Measurements from ENCODE around the gene ADARB1. TPM values are rescaled to one million over a fixed set of nuclear protein-coding genes. Genes with fewer than 3 reads are reported as not detected.

Gene ADARB1
- total RNA-seq, 4 donors from 2014 or later: 107 to 231 (median 201) TPM

DNA sequence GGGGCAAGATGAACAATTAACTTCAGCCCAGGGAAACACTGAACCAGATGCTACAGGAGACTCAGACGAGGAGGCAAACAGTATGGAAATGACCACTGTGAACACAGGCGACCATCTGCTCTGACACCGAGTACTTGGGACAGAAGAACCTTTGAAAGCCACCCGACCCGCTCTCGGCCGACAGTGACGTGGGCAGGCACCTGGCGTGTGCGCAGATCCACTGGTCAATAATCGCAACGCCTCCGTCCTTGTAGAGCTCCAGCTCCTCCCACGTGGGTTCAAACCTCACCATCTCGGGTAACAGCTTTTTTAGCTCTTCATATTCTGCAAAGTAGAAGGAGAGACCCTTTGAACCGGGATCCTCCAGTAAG, 193.0 kb downstream of the ADARB1 start:
- H3K27ac ChIP-seq (replicated peaks in 1 of 4): no peak overlapping the region
- no peak for DNase-seq (ENCODE audit: extremely low spot score)
- H3K4me3 ChIP-seq: no peak overlapping the region
- WGBS: 89% methylated on average over 16 of the region's 16 CpGs
- H3K9me3 ChIP-seq: peaks cover 0 to 6% (median 3%) of the 10 kb centered on the region in 4 donors
- peaks cover 45 to 95% (median 83%) of the 10 kb centered on the region in 4 donors for H3K36me3 ChIP-seq
- intact Hi-C loops (cut with DNase I): no loop called here
- H3K4me1 ChIP-seq: no peaks in the 10 kb centered on the region
- no peaks in the 10 kb centered on the region for H3K27me3 ChIP-seq
- TF ChIP-seq POLR2AphosphoS5 (IDR thresholded peaks at IDR 0.05): no peak
- no peak for TF ChIP-seq POLR2A (IDR thresholded peaks at IDR 0.05; ENCODE audit: low read depth)
- no peak for TF ChIP-seq CTCF (IDR thresholded peaks at IDR 0.05)
- TF ChIP-seq EP300 (IDR thresholded peaks at IDR 0.05): no peak

- Histone ChIP-seq H3K4me1 (no peaks in the 10 kb centered on the region), H3K4me3 (no peak overlapping the region), H3K36me3 (peaks cover 48 to 95% (median 76%) of the 10 kb centered on the region in 4 donors), H3K27ac (replicated peaks in 1 of 4) (no peak overlapping the region), H3K9me3 (peaks cover 0 to 6% (median 3%) of the 10 kb centered on the region in 4 donors), H3K27me3 (no peaks in the 10 kb centered on the region)
- TF ChIP-seq CTCF (IDR thresholded peaks at IDR 0.05) (no peak), POLR2AphosphoS5 (IDR thresholded peaks at IDR 0.05) (no peak), POLR2A (IDR thresholded peaks at IDR 0.05; ENCODE audit: low read depth) (no peak), EP300 (IDR thresholded peaks at IDR 0.05) (no peak)
- intact Hi-C loops (cut with DNase I): loop anchor here (10.0 kb wide), 1 partner anchor 325 kb away; the partner anchor contains the start of gene SLX9
- no peak for DNase-seq (ENCODE audit: extremely low spot score)
- WGBS: 93% methylated on average over 13 of the region's 13 CpGs
Measured at GRCh38 chr21:45269861-45270260, 195.5 kb downstream of the ADARB1 start.

- Histone ChIP-seq H3K27me3 (no peaks in the 10 kb centered on the region), H3K27ac (replicated peaks in 1 of 4) (no peak overlapping the region), H3K9me3 (peaks cover 0 to 6% (median 3%) of the 10 kb centered on the region in 4 donors), H3K36me3 (peaks cover 48 to 95% (median 76%) of the 10 kb centered on the region in 4 donors), H3K4me1 (no peaks in the 10 kb centered on the region), H3K4me3 (no peak overlapping the region)
- TF ChIP-seq POLR2AphosphoS5 (IDR thresholded peaks at IDR 0.05) (no peak), POLR2A (IDR thresholded peaks at IDR 0.05; ENCODE audit: low read depth) (no peak), CTCF (IDR thresholded peaks at IDR 0.05) (no peak), EP300 (IDR thresholded peaks at IDR 0.05) (no peak)
- no peak for DNase-seq (ENCODE audit: extremely low spot score)
- 93% methylated on average over 9 of the region's 13 CpGs for WGBS
- intact Hi-C loops (cut with DNase I): loop anchor here (10.0 kb wide), 1 partner anchor 326 kb away; the partner anchor contains the start of gene SLX9
Measured at GRCh38 chr21:45270306-45270821, 196.0 kb downstream of the ADARB1 start.

Other genes with a start within 250 kb of the ADARB1 start
- gene PTTG1IP, start 200.9 kb upstream of the ADARB1 start, total RNA-seq: 100 to 1,000 TPM; 222 to 382 (median 302) TPM
- 100 to 1,000 TPM in 1 of 4 donors, 10 to 100 TPM in 3; 33.2 to 110 (median 44.0) TPM for gene ITGB2, start 153.7 kb upstream of the ADARB1 start, total RNA-seq
- 10 to 100 TPM; 20.8 to 59.3 (median 27.6) TPM for gene SLX9, start 134.6 kb upstream of the ADARB1 start, total RNA-seq
- 10 to 100 TPM; 15.8 to 21.6 (median 18.7) TPM for gene POFUT2, start 213.3 kb downstream of the ADARB1 start, total RNA-seq